ENCODE results near the gene KCNT2. TPM values are rescaled to one million over a fixed set of nuclear protein-coding genes. Genes with fewer than 3 reads are reported as not detected.

KCNT2 gene
- total and polyA plus RNA-seq, 2 of the 8 experiments (the other 6 are each of a cell fraction or from before 2014, with no cell fraction given), result 2.3 to 10.2 TPM

- Histone ChIP-seq H3K9ac (replicated peaks in 1 of 4; ENCODE audit: extremely low read depth in 1 of 4, low read depth in 3 of 4, low read length in 3 of 4) (no peak overlapping the region), H3K4ac (replicated peaks; ENCODE audit: insufficient read length, low read depth, low read length) (no peak overlapping the region), H3K27ac (ENCODE audit: low read depth, low read length) (no peak overlapping the region), H2BK20ac (ENCODE audit: low read length) (no peak overlapping the region), H2BK12ac (ENCODE audit: low read depth, low read length) (no peak overlapping the region), H4K20me1 (replicated peaks in 1 of 2; ENCODE audit: control insufficient read depth in 1 of 2, insufficient read depth in 2 of 2, low read length in 2 of 2) (no peaks in the 10 kb centered on the region), H3K56ac (replicated peaks; ENCODE audit: insufficient read length, low read depth, low read length) (no peak overlapping the region), H4K5ac (ENCODE audit: insufficient read length, low read depth, low read length) (no peak overlapping the region), H3K14ac (ENCODE audit: insufficient read length) (no peak overlapping the region), H3K79me1 (ENCODE audit: low read depth, low read length) (peaks cover 4% of the 10 kb centered on the region; the same call in 1 of the 2 replicates), H3K79me2 (ENCODE audit: control insufficient read depth in 1 of 2, insufficient read depth in 2 of 2, low read length in 2 of 2) (peaks cover 0 to 35% of the 10 kb centered on the region in 2 experiments; a peak in 2 of 4 replicates), H3K23ac (ENCODE audit: insufficient read length) (no peak overlapping the region), H2BK120ac (replicated peaks; ENCODE audit: low read depth, low read length) (no peak overlapping the region), H3K4me1 (replicated peaks in 1 of 4; ENCODE audit: control insufficient read depth in 3 of 4, insufficient read depth in 4 of 4, low read length in 3 of 4) (peaks cover 0 to 2% (median 0%) of the 10 kb centered on the region in 4 experiments; a peak in 1 of 7 replicates), H2AFZ (ENCODE audit: low read length) (no peak overlapping the region), H3K9me3 (ENCODE audit: insufficient read depth in 2 of 2, low read depth in 1 of 2, low read length in 1 of 2) (no peaks in the 10 kb centered on the region), H4K91ac (replicated peaks; ENCODE audit: insufficient read length, low read length) (no peak overlapping the region), H3K23me2 (ENCODE audit: low read depth, low read length) (no peaks in the 10 kb centered on the region), H3K27me3 (replicated peaks in 1 of 4; ENCODE audit: control insufficient read depth in 3 of 4, extremely low read depth in 1 of 4, insufficient read depth in 3 of 4, low read length in 3 of 4) (no peaks in the 10 kb centered on the region), H4K8ac (ENCODE audit: extremely low read depth, insufficient read depth, low read length) (no peak overlapping the region), H3K4me3 (ENCODE audit: extremely low read depth in 1 of 4, insufficient read depth in 2 of 4, low read depth in 3 of 4, low read length in 4 of 4) (no peak overlapping the region), H2BK15ac (ENCODE audit: low read length) (no peak overlapping the region), H2BK5ac (ENCODE audit: low read depth, low read length) (no peak overlapping the region), H2AK5ac (ENCODE audit: low read depth, low read length) (no peak overlapping the region), H3K36me3 (ENCODE audit: control insufficient read depth in 2 of 4, insufficient read depth in 4 of 4, low read length in 3 of 4) (no peaks in the 10 kb centered on the region), H3K18ac (ENCODE audit: extremely low read depth, low read length) (no peak overlapping the region), H3K4me2 (ENCODE audit: insufficient read depth in 1 of 2, low read depth in 2 of 2, low read length in 2 of 2) (no peak overlapping the region)
- ChIA-PET CTCF (ENCODE audit: partially characterized antibody) (no interaction called here), POLR2A (ENCODE audit: partially characterized antibody) (interaction anchor here (0.8 kb wide), 1 partner anchor 14 kb away, joined by 4 read pairs; no protein-coding TSS in a partner anchor)
- DNase-seq (ENCODE audit: low read depth in 1 of 2, low spot score in 2 of 2), result no peak
- WGBS, 2 experiments (ENCODE audit: extremely low coverage in 1 of 2, insufficient coverage in 1 of 2, insufficient read length in 1 of 2, insufficient replicate concordance in 2 of 2, low coverage in 1 of 2, low lambda C conversion rate in 2 of 2, missing lambda C conversion rate in 1 of 2), result 83% methylated on average over 3 of the region's 3 CpGs; no CpG with 5 or more reads in 1 of the 2 experiments
- no peak for FAIRE-seq
- TF ChIP-seq TCF12 (IDR thresholded peaks at IDR 0.05; ENCODE audit: low read depth, low read length), result no peak
- TF ChIP-seq RBBP5 (IDR thresholded peaks at IDR 0.05; ENCODE audit: borderline replicate concordance, low read depth, low read length), result no peak
- no peak for TF ChIP-seq EGR1 (IDR thresholded peaks at IDR 0.05; ENCODE audit: borderline replicate concordance, low read depth, low read length)
- TF ChIP-seq CTCF (IDR thresholded peaks at IDR 0.05; ENCODE audit: control extremely low read depth in 1 of 3, insufficient read depth in 1 of 3, low read depth in 1 of 3, low read length in 3 of 3), result no peak
- TF ChIP-seq TAF1 (IDR thresholded peaks at IDR 0.05; ENCODE audit: low read depth, low read length), result no peak
- TF ChIP-seq HDAC2 (IDR thresholded peaks at IDR 0.05; ENCODE audit: borderline replicate concordance in 1 of 2, low read depth in 2 of 2, low read length in 2 of 2), result no peak
- TF ChIP-seq SRF (IDR thresholded peaks at IDR 0.05; ENCODE audit: low read depth, low read length), result no peak
- TF ChIP-seq KDM5A (IDR thresholded peaks at IDR 0.05; ENCODE audit: low read length), result no peak
- TF ChIP-seq FOSL1 (IDR thresholded peaks at IDR 0.05; ENCODE audit: insufficient read depth, low read depth, low read length), result no peak
- no peak for TF ChIP-seq KDM1A (IDR thresholded peaks at IDR 0.05; ENCODE audit: borderline replicate concordance, low read length)
- TF ChIP-seq MAFK (IDR thresholded peaks at IDR 0.05; ENCODE audit: low read depth, low read length), result no peak
- TF ChIP-seq JUN (IDR thresholded peaks at IDR 0.05; ENCODE audit: low read depth, low read length), result no peak
These were observed 17.3 kb downstream of the KCNT2 start for GRCh38 chr1:196590959-196591358.

Data from H1 (cell line).